HFF-Myc (cell line): ENCODE data around the gene SEC23B.

Source experiments
- DNase-seq: peaks from one replicate; pipeline ENCODE4 v3.0.0-alpha.2; 2011; ENCODE audit warnings: low read depth; ENCODE audit errors: extremely low read depth
- H3K4me3 ChIP-seq: replicated peaks from 2 replicates; pipeline ENCODE4 v1.5.1; 2011; ENCODE audit warnings: low read depth, mild to moderate bottlenecking, control low read depth, low read length
- CTCF ChIP-seq: IDR thresholded peaks from 2 replicates; pipeline ENCODE4 v1.5.1; 2012; ENCODE audit warnings: mild to moderate bottlenecking, low read depth, low read length, control low read depth; ENCODE audit errors: missing control alignments

Gene SEC23B

GRCh38 chr20:18609741-18610140 is 102.0 kb downstream of the SEC23B start:
- H3K4me3 ChIP-seq: no peak overlapping the region
- TF ChIP-seq CTCF: no peak
- DNase-seq: no peak
